ENCODE measurements around the gene SPSB4.

DNA sequence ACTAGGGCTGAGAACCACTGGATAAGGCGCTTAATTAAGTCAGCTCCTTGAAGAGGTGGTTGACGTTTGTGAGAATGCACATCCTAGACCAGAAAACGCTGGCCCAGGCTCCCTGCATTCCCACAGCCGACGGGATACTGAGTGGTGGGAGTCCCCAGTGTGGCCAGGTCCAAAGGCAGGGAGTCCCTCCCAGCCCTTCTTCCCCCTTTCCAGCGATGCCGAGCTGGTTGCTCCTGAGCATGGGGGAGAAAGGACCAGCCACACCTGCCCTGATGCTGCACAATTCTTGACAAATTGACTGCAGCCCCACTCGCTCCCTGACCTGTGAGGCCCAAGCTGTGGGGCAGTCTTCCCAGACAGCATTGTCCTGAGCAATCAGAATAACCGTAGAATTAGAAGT, 101.0 kb downstream of the SPSB4 start:
- TF ChIP-seq, protein P1, sequence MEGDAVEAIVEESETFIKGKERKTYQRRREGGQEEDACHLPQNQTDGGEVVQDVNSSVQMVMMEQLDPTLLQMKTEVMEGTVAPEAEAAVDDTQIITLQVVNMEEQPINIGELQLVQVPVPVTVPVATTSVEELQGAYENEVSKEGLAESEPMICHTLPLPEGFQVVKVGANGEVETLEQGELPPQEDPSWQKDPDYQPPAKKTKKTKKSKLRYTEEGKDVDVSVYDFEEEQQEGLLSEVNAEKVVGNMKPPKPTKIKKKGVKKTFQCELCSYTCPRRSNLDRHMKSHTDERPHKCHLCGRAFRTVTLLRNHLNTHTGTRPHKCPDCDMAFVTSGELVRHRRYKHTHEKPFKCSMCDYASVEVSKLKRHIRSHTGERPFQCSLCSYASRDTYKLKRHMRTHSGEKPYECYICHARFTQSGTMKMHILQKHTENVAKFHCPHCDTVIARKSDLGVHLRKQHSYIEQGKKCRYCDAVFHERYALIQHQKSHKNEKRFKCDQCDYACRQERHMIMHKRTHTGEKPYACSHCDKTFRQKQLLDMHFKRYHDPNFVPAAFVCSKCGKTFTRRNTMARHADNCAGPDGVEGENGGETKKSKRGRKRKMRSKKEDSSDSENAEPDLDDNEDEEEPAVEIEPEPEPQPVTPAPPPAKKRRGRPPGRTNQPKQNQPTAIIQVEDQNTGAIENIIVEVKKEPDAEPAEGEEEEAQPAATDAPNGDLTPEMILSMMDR (IDR thresholded peaks at IDR 0.05; ENCODE audit: insufficient read depth, low read depth, low read length), result no peak
- no peak for TF ChIP-seq EZH2 (IDR thresholded peaks at IDR 0.05; ENCODE audit: insufficient read depth, low read length)
